ENCODE measurements around the gene PRKG1. TPM values are rescaled to one million over a fixed set of nuclear protein-coding genes. Genes with fewer than 3 reads are reported as not detected.

PRKG1 gene
- total RNA-seq, 1 experiment from 2014 or later: 10.4 TPM

- Mint-ChIP-seq H3K4me3 (no peak overlapping the region), H3K9me3 (no peaks in the 10 kb centered on the region), H3K4me1 (peaks cover 0 to 5% of the 10 kb centered on the region in 2 experiments; a peak in 2 of 4 replicates), H3K27ac (no peak overlapping the region), H3K36me3 (ENCODE audit: insufficient read depth in 1 of 3, low read depth in 3 of 3) (no peaks in the 10 kb centered on the region), H3K27me3 (ENCODE audit: low read depth) (no peaks in the 10 kb centered on the region)
- Histone ChIP-seq H2BK20ac (ENCODE audit: low read depth, low read length, poor library complexity, severe bottlenecking) (no peak overlapping the region), H3K23me2 (ENCODE audit: insufficient read length, low read depth, low read length, poor library complexity, severe bottlenecking) (no peaks in the 10 kb centered on the region), H3K4ac (ENCODE audit: low read depth, low read length) (no peak overlapping the region), H3K27ac (ENCODE audit: insufficient read length, low read depth, low read length) (no peak overlapping the region), H3K4me2 (ENCODE audit: insufficient read depth, insufficient read length, low read length) (no peak overlapping the region), H2BK15ac (ENCODE audit: low read depth, low read length) (no peak overlapping the region), H3K14ac (ENCODE audit: insufficient read depth, low read length) (no peak overlapping the region), H2BK5ac (ENCODE audit: insufficient read length, low read length) (no peak overlapping the region), H3K9me3 (ENCODE audit: control insufficient read depth, low read depth, low read length) (no peaks in the 10 kb centered on the region), H2BK120ac (ENCODE audit: low read depth, low read length, poor library complexity, severe bottlenecking) (no peak overlapping the region), H3K18ac (ENCODE audit: insufficient read length, low read depth, low read length) (no peak overlapping the region), H3T11ph (ENCODE audit: low read length) (no peak overlapping the region), H3K4me1 (ENCODE audit: insufficient read depth, low read length) (no peaks in the 10 kb centered on the region), H3K9ac (ENCODE audit: extremely low read depth, insufficient read length, low read length) (no peak overlapping the region), H4K91ac (ENCODE audit: insufficient read length, low read depth, low read length) (no peak overlapping the region), H2AFZ (ENCODE audit: low read length) (no peak overlapping the region), H3K27me3 (ENCODE audit: insufficient read depth, low read length) (no peaks in the 10 kb centered on the region), H2AK5ac (ENCODE audit: insufficient read length, low read length) (no peak overlapping the region), H4K20me1 (ENCODE audit: control insufficient read depth, insufficient read depth, insufficient read length) (no peaks in the 10 kb centered on the region), H2BK12ac (ENCODE audit: insufficient read length, low read depth, low read length) (no peak overlapping the region), H3K56ac (ENCODE audit: insufficient read length, low read depth, low read length) (no peak overlapping the region), H4K8ac (replicated peaks; ENCODE audit: insufficient read length, low read depth, low read length) (no peak overlapping the region), H3K23ac (ENCODE audit: insufficient read length, low read depth, low read length) (no peak overlapping the region), H3K79me2 (ENCODE audit: insufficient read depth, low read length) (no peaks in the 10 kb centered on the region), H3K79me1 (ENCODE audit: insufficient read depth, low read depth, low read length, poor library complexity, severe bottlenecking) (no peaks in the 10 kb centered on the region), H4K5ac (ENCODE audit: insufficient read length, low read depth, low read length) (no peak overlapping the region)
- DNase-seq: no peak
- no peak for TF ChIP-seq CTCF (conservative IDR thresholded peaks at IDR 0.05)
- no CpG with 5 or more reads among the region's 1 CpG for WGBS (ENCODE audit: extremely low coverage, insufficient read length, low lambda C conversion rate)
Measured at GRCh38 chr10:52145636-52146035, 1071.3 kb downstream of the PRKG1 start.

Data from H9 (cell line).